Muscle of back (tissue), 11 donors: Measurements from ENCODE around the gene ART4. TPM values are rescaled to one million over a fixed set of nuclear protein-coding genes. Genes with fewer than 3 reads are reported as not detected.

Experiments
- DNase-seq, 3 donors: peaks; one replicate each; pipeline versions ENCODE4 v3.0.0 to v3.0.0-alpha.2; 2013
- polyA plus RNA-seq, 10 donors: library from polyadenylated mRNA; unstranded; fragments of 120-200 nt; gene quantifications; one replicate each; pipeline ENCODE4 v1.2.1, GENCODE V29; 2013; ENCODE audit not compliant: insufficient read length in 10 of 10

Gene ART4
- polyA plus RNA-seq, 10 donors, result 0.03 to 0.67 (median 0.19) TPM; not detected in 1

DNA sequence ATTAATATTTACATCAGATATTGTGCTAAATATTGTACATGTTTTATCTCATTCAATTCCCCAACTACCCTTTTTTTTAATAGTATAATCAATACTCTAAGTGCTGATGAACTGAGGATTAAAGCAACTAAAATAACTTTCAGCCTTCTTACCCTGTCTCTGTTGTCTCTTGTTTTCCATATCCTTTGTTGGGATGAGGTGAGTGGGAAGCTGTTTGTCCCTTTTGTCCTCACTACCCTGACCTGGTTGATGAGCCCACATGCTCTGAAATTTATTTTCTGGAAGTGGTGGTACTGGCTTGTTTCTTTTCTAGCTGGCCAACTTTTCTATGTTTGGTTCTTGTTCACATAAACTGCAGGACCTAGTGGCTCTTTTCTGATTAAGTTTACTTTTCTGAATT lies 9.6 kb upstream of the ART4 start:
- no peak for DNase-seq

DNA sequence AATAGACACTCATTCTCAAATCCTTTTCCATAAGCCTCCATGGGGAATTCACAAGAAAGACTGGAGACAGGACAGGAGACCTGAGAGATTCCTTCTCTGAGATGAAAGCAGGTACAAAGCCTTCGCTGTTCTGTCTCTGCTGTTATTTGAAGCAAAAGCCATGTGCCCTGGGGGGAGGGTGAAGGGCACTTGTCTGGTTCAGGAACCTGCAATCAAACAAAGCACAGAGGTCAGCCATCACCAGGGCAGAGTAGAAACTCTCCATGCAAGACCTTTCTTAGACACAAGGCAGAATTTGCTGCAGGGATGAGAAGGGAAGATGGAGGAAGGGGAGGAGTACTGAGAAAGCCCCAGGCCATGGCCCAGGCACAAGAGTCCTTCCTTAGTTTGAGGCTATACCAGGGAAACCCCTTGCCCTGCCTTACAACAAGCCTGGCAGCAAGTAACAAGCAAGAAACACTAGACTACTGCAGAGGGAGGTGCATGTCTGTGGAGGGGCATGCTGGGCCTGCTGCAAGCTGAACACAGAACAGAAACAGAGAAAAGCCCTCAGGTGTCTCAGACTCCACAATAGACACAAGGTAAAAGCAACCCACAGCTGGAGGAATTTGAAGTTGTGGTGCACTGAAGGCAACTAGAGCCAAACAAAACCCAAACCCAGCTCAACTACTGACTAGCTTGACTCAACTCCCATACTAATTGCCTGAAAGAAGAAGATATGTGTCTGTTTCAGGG lies 7.8 kb upstream of the ART4 start:
- DNase-seq, result no peak

DNA sequence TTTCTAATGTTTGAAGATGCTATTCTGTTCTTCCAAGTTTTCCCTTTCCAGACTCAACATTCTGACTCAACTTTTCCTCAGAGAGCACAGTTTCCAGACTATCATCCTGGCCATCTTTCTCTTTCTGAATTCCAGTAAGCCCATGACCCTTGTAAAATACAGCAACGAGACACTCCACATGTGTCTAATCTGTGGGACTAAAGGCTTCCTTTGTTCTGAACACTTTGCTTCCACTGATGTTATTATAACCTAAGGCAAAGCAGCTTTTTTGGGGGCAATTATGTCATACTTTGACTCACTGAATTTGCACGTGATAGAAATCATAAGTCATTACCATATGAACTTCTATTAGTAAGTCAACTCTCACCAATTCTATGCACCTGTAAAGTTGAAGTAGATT lies 6.3 kb upstream of the ART4 start:
- peak; percentile 78 to 89 (median 84) for DNase-seq

DNA sequence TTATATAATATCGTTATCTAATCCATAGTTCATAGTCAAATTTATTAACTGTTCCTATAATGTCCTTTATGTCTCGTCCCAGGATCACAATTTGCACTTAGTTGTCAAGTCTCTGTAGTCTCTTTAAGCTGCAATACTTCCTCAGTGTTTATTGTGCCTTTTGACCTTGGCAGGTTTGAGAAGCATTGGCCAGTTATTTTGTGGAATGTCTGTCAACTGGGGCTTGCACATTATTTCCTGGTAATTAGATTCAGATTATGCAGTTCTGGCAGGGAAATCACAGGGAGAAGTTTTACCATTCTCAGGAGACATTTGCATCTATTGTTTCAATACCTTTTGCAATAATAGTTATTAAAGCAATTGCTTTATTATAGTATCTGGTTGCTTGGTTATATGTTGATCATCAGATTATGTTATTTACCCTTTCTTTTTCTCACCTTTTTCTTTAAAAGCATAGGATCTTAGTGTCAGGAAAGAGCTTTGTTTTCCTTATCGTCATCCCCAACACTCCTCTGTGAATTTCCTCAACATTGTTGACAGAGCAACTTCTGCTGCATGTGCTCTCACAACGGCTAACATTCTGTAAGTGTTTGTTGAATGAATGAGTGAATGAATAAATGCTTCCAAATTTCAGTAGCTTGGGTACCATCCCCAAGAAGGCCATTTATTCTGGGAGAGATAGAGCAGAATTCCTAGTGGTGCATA lies 3.7 kb upstream of the ART4 start:
- peak in 1 of 3 donors; percentile 58 for DNase-seq

GRCh38 chr12:14846042-14846587 lies 2.8 kb upstream of the ART4 start:
- peak in 1 of 3 donors; percentile 28 for DNase-seq

GRCh38 chr12:14845350-14845750 lies 2.0 kb upstream of the ART4 start:
- DNase-seq, result peak; percentile 62 to 80 (median 73)

DNA sequence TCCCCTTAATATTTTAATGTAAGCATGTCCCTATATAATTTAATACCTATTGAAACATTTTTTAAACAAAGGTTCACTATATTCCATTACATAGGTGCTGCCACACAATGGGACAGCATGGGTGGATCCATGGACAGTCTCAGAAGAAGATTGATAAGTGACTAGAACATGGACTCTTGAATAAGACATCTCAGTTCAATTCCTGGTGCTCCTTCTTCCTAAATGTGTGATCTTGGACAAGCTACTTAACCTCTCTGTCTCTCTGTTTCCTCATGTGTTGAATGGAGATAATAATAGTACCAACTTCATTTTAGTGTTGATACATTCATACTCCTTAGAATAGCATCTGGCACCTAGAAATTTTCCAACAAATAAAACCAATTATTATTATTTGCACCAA lies 1.1 kb upstream of the ART4 start:
- DNase-seq, result no peak

DNA sequence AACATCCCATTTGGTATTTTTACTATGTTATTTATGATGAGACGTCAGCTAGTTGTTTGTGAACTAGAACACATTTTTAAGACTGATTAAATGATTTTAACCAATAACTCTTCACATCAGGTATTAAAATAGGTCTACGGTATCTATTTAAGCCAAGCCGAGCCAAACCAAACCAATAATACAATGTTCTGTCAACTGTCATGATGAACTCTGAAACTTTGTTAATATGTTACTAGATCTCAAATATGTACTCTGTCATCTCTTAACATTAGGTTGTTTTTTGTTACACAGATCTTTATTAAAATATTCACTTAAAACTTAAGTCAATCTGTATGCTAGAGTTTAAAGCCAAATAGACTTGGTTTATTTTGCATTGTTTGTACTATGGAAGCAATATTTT lies 1.0 kb downstream of the ART4 start:
- peak in 1 of 3 donors; percentile 29 for DNase-seq

DNA sequence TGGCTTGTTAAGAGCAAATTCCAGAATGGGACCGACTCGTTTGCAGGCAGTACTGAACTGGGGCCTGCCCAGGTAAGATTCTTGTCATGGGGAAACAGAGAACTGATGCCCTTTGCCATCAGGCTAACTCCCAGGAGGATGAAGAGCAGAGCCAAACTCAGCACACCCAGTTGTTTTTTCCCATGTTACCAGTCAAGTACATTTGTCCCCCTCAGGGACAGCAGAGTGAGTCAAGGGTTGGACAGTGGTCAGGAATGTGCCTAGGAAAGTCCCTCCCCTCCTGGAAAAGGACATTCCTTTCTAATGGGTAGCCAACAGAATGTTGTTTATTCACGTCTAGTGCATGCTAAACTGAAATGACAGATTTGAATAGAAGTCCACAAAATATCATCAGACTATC lies 1.6 kb downstream of the ART4 start:
- DNase-seq, result peak in 2 of 3 donors; percentile 39 to 57

GRCh38 chr12:14840616-14841015 lies 2.7 kb downstream of the ART4 start:
- no peak for DNase-seq

DNA sequence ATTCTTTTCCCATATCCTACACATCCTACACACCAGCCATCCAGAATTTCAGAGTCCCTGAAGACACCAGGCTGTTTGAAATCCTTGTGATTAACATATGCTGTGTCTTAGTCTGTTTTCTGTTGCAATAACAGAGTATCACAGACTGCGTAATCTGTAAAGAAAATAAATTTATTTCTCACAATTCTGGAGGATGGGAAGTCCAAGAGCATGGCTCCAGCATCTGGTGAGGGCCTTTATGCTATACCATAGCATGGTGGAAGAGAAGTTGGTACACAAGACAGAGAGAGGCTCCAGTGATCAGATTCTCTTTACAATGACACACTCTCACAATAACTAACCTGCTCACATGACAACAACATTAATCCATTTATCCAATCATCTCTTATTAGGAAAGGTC lies 4.1 kb downstream of the ART4 start:
- no peak for DNase-seq

DNA sequence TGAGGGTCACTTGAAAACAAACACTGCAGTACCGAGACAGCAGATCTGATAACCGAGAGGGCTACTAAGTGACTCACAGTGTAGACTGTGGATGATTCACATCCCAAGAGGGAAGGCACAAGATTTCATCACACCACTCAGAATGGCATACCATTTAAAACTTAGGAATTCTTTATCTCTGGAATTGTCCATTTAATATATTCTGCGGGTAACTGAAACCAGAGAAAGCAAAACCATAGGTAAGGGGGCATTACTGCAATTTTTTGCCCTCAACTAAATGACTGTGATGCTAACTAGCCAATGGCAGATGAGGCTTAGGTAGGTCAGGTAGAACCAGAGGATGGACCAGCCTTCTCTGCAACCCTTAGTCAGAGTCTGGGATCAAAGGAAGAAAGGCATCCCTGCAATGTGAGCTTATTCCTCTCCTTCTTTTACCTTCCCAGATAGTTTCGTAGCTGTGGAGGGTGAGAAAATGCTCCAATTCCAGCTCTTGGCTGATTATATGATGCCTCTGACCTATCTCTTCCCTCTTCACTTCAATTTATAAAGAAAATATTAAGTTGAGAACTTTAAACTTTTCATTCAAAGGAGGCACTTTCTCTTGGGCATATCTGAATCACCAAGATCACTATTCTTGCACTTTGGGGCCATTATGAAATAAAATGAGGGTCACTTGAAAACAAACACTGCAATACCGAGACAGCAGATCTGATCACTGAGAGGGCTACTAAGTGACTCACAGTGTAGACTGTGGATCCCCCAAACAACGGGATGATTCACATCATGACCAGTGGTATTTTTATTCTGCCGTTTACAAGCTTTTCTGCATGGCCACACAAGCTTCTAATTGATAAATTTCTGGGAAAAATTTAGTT lies 6.8 kb downstream of the ART4 start:
- DNase-seq, result peak in 1 of 3 donors; percentile 49

DNA sequence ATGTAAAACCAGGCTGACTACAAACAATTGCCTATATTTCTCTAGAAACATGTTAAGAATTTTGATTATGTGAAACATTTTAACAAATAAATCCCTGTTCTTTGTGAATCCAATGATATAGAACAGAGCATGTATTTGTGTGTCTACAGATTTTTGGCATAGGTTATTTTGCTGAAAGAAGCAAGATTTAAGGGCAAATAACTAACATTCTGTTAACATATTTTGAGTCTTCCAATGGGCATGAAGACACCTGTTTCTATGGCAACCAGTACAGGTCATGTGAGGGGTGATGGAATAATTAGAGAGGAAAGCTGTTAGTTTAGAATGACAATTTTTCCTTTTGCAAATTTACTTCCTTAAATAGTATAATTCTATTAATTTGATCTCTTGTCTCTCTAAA lies 8.8 kb downstream of the ART4 start:
- peak in 1 of 3 donors; percentile 14 for DNase-seq

DNA sequence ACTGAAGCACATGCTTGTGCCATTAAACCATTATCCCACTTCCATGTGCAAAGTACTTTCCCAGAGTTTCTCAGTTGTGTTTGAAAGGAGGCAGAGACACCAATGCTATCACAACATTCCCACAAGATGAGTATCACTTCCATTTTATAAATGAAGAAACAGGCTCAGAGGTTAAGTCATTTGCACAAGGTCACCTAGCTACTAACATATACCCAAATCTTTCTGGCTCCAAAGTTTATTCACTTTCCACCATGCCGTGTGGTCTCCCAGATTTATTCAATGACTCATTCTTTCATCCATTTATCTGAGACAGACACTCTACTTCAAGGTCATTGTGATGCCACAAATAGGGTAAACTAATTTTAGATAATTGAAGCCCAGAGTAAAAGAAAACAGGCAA lies 9.4 kb downstream of the ART4 start:
- DNase-seq, result no peak

DNA sequence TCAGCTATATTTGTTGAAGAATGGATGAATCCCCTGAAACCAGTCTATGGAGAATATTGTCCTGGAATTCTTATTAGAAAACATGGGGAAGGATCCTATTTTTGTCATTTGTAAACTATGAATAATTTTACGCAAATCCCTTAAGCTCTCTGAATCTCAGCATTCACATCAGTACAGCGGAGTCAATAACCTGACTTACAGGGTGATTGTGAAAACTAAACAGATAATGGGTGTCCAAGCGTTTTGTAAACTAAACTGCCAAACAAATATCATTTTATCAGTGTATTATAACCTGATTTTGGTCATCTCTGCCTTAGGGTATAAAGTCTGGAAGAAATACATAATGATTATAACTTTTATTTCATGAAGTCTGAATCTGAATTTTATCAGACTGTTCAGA lies 10.0 kb downstream of the ART4 start:
- DNase-seq, result no peak

- no peak for DNase-seq
Observed at GRCh38 chr12:14828892-14829291, 14.4 kb downstream of the ART4 start.

DNA sequence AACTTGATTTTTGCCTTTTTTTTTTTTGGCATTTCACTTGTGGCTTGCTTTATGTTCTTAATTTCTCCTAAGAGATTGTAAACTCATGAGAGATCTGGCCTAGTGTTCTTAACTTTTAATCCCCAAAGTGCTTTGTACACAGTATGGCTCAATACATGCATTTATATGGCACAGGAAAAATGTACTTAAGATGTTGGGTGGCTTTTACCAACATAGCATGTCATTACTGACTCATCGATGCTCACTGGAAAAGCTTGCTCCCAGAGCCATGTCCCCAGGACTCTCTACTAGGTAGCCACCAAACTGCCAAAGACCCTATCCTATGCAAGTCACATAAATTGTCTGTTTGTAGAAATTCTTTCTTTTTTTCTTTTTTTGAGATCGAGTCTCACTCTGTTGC lies 16.3 kb downstream of the ART4 start:
- DNase-seq, result no peak

DNA sequence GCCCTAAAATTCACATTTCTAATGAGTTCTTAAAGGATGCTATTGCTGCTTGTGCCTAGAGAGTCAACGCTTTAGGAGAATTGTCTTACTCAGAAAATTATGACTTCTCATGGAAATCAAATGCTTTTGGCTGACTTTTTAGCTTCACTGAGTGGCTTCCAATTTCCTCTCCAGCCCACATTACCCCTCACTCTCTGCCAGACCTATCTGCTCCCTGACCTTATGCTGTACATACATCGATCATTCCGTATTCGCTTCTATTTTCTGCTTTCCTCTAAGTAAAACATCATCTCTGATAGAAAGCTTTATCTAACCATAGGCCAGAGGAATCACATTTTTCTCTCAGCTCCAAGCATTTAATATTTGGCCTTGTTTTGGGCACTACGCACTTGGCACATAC lies 16.8 kb downstream of the ART4 start:
- DNase-seq, result peak in 1 of 3 donors; percentile 37

DNA sequence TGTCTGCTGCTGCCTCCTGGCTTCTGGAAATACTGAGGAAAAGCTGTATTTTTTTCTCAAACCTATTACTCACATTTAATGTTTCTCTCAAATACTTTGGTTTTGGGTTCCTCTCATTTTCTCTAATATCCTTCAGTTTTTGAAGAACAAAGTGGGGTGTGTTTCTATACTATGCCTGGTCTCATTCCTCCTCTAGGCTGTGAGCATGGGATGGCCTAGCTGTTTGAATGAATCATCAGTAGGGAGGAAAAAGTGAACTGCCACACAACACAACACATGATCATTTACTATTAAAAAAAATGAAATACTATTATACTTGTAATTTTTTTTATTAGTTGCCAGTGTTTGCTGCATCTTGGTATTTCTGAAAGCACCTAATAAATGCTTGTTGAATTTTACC lies 18.1 kb downstream of the ART4 start:
- no peak for DNase-seq

- DNase-seq, result no peak
Observed at GRCh38 chr12:14824012-14824634, 19.2 kb downstream of the ART4 start.

GRCh38 chr12:14814014-14814413 lies 29.3 kb downstream of the ART4 start, which contains the start of gene SMCO3:
Gene SMCO3 (minus strand): TSS chr12:14814182. CDS start chr12:14806680, 7,502 bp downstream.
- no peak for DNase-seq

DNA sequence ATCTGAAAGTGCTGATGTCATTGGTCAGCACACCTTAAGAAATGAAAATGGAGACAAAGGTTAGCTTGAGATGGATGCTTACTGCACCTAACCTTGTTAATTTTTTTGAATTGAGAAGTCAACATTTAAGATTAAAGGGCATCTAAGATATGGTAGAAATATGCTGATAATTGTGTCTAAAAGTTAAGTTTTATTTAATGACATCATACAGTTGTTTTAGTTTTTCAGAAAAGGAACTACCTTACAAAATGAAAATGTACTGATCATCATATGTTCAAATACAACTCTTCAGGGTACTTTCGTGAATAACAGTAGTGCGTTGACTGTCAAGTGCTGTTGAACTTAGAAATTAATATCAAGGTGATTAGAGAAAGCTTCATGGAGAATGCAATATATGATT lies 31.8 kb downstream of the ART4 start:
- no peak for DNase-seq
